GM12878 (cell line): Measurements from ENCODE around the gene SLC25A43. TPM values are rescaled to one million over a fixed set of nuclear protein-coding genes. Genes with fewer than 3 reads are reported as not detected.

ENCODE experiments used
- ATAC-seq: fragments of 200-7000 bp; cut with Tn5 transposase; 3 replicates; pipeline ENCODE4 v1.9.1; 2020; ENCODE audit warnings: mild to moderate bottlenecking, moderate library complexity
- BruUV-seq: library from RNA; stranded (reverse); fragments of 400-500 nt; replicated peaks from 2 replicates; lab custom pipeline; 2021; lab: Mats Ljungman, UMichigan
- CTCF ChIA-PET: fragments of 300-600 bp; sonication (Branson Sonifier 250); formaldehyde crosslinking; extraction: SDS; loops from one replicate; lab custom pipeline; 2021; ENCODE audit warnings: inconsistent platforms; lab: Yijun Ruan, JAX
- POLR2A ChIA-PET: fragments of 350-600 bp; formaldehyde crosslinking; extraction: SDS; loops from one replicate; lab custom pipeline; 2021; ENCODE audit warnings: inconsistent platforms; lab: Charles Lee
- RAD21 ChIA-PET: fragments of 300-600 bp; sonication (Branson Sonifier 250); formaldehyde crosslinking; loops from one replicate; lab custom pipeline; 2023; ENCODE audit warnings: antibody characterized with exemption; ENCODE audit not compliant: unreplicated experiment; lab: Charles Lee
- SMC1A ChIA-PET: fragments of 300-600 bp; sonication (Branson Sonifier 250); formaldehyde crosslinking; loops from one replicate; lab custom pipeline; 2023; ENCODE audit not compliant: unreplicated experiment, uncharacterized antibody; lab: Charles Lee
- DNase-seq: peaks from one replicate; pipeline ENCODE4 v3.0.0-alpha.2; 2011; ENCODE audit warnings: low read depth, low spot score
- FAIRE-seq: peaks from 3 replicates; lab custom pipeline; 2011; peaks lifted over from hg19 to GRCh38; lab: Jason Lieb, UNC
- H2AFZ ChIP-seq: 2 replicates; pipeline ENCODE4 v1.6.0; 2011; ENCODE audit warnings: low read depth, low read length, control low read depth; ENCODE audit not compliant: control insufficient read depth
- H3K27ac ChIP-seq: 2 replicates; pipeline ENCODE4 v1.5.1; 2011; ENCODE audit warnings: control low read depth; ENCODE audit not compliant: control insufficient read depth, insufficient read depth
- H3K27me3 ChIP-seq, 2 experiments: replicated peaks in 1 of 2; 2 replicates each; pipeline versions ENCODE4 v1.6.0 to v1.6.1; 2011; ENCODE audit warnings: low read length in 1 of 2; ENCODE audit not compliant: control insufficient read depth in 2 of 2, insufficient read depth in 2 of 2
- H3K36me3 ChIP-seq, 2 experiments: 2 replicates each; pipeline ENCODE4 v1.5.1; 2011; ENCODE audit warnings: low read length in 1 of 2; ENCODE audit not compliant: control insufficient read depth in 2 of 2, insufficient read depth in 2 of 2
- H3K4me1 ChIP-seq: 2 replicates; pipeline ENCODE4 v1.6.1; 2011; ENCODE audit warnings: mild to moderate bottlenecking, low read length, moderate library complexity, mixed read lengths; ENCODE audit not compliant: control insufficient read depth, insufficient read depth
- H3K4me2 ChIP-seq: 2 replicates; pipeline ENCODE4 v1.6.0; 2011; ENCODE audit warnings: control low read depth; ENCODE audit not compliant: control insufficient read depth, insufficient read depth
- H3K4me3 ChIP-seq: fragments of 200-600 bp; sonication (generic); 2 replicates; pipeline ENCODE4 v1.5.1; 2016
- H3K79me2 ChIP-seq: 2 replicates; pipeline ENCODE4 v1.6.0; 2011; ENCODE audit warnings: low read length; ENCODE audit not compliant: control insufficient read depth, insufficient read depth
- H3K9ac ChIP-seq: 2 replicates; pipeline ENCODE4 v1.8.0; 2011; ENCODE audit warnings: low read length, control low read depth, mixed read lengths; ENCODE audit not compliant: control insufficient read depth, insufficient read depth
- H3K9me3 ChIP-seq: replicated peaks from 3 replicates; pipeline ENCODE4 v1.5.1; 2011; ENCODE audit warnings: mild to moderate bottlenecking, low read length; ENCODE audit not compliant: control insufficient read depth, insufficient read depth
- H4K20me1 ChIP-seq: 2 replicates; pipeline ENCODE4 v1.6.0; 2011; ENCODE audit not compliant: control insufficient read depth, insufficient read depth
- CREB1 ChIP-seq: IDR thresholded peaks from 2 replicates; pipeline ENCODE4 v1.6.1; 2012; ENCODE audit warnings: low read depth, mild to moderate bottlenecking, inconsistent platforms
- MAX ChIP-seq: IDR thresholded peaks from 2 replicates; pipeline ENCODE4 v1.6.1; 2012; ENCODE audit warnings: low read depth, low read length, improper control_type of control experiment
- NBN ChIP-seq: fragments of 450-650 bp; IDR thresholded peaks from 2 replicates; pipeline ENCODE4 v1.6.1; 2016
- POLR2A ChIP-seq: IDR thresholded peaks from 2 replicates; pipeline ENCODE4 v1.6.1; 2011; ENCODE audit warnings: low read depth, mild to moderate bottlenecking, low read length
- POU2F2 ChIP-seq: IDR thresholded peaks from 3 replicates; pipeline ENCODE4 v1.6.1; 2011; ENCODE audit warnings: low read depth, mild to moderate bottlenecking, low read length, borderline replicate concordance
- RAD51 ChIP-seq: fragments of 450-650 bp; IDR thresholded peaks from 2 replicates; pipeline ENCODE4 v1.6.1; 2016; ENCODE audit warnings: moderate library complexity, mild to moderate bottlenecking, inconsistent platforms
- TAF1 ChIP-seq: IDR thresholded peaks from 2 replicates; pipeline ENCODE4 v1.6.1; 2011; ENCODE audit warnings: mild to moderate bottlenecking, low read depth, low read length, borderline replicate concordance
- TCF3 ChIP-seq: IDR thresholded peaks from 2 replicates; pipeline ENCODE4 v1.6.1; 2012; ENCODE audit warnings: low read depth, mild to moderate bottlenecking, low read length, borderline replicate concordance; ENCODE audit not compliant: insufficient read depth
- ZBTB40 ChIP-seq: fragments of 450-650 bp; IDR thresholded peaks from 2 replicates; pipeline ENCODE4 v1.6.1; 2016; ENCODE audit warnings: mild to moderate bottlenecking, moderate library complexity, borderline replicate concordance
- ZNF687 ChIP-seq: fragments of 450-650 bp; IDR thresholded peaks from 2 replicates; pipeline ENCODE4 v1.6.1; 2017; ENCODE audit warnings: mild to moderate bottlenecking, moderate library complexity
- WGBS: methylation state at CpG from one replicate; pipeline ENCODE4 v1.1.6; 2016; ENCODE audit warnings: low lambda C conversion rate; ENCODE audit not compliant: insufficient replicate concordance, insufficient coverage; ENCODE audit errors: missing lambda C conversion rate; 5-methylcytosine and 5-hydroxymethylcytosine counted together
- in situ Hi-C: fragments of 300-500 bp; cut with MboI; formaldehyde crosslinking; loops from 9 replicates; pipeline ENCODE4 v1.14.3; 2018; ENCODE audit warnings: mixed read lengths
- intact Hi-C: fragments of 100-400 bp; cut with micrococcal nuclease; formaldehyde crosslinking; loops from one replicate; pipeline ENCODE4 v1.14.2; 2022; ENCODE audit not compliant: unreplicated experiment
- polyA plus RNA-seq, 11 experiments: library from polyadenylated mRNA; depleted of rRNA in 4 of 11; unstranded in 6 of 11; stranded (reverse) in 5 of 11; fragments of >200 nt; fragmentation: Nextera tagmentation in 4 of 11; fragmentation: Illumina TruSeq in 1 of 11; extraction: Ambion mirVana in 4 of 11; extraction: Trizol in 1 of 11; gene quantifications; 1 replicate in 1 of 11; 2 replicates in 10 of 11; pipeline versions ENCODE4 v1.2.1 to v1.2.3, GENCODE V29; 2011 to 2016; ENCODE audit warnings: inconsistent platforms in 2 of 11, missing spikeins in 2 of 11, low read depth in 1 of 11
- total RNA-seq, 4 experiments: library from RNA; depleted of rRNA in 3 of 4; stranded (reverse); fragments of >200 nt in 3 of 4; fragmentation: Illumina TruSeq in 1 of 4; extraction: Trizol in 1 of 4; gene quantifications; 2 replicates each; pipeline versions ENCODE4 v1.2.1 to v1.2.3, GENCODE V29; 2013 to 2021

Gene SLC25A43
- total and polyA plus RNA-seq, 10 of the 15 experiments (the other 5 are each of a cell fraction or from before 2014, with no cell fraction given) = 2.5 to 13.5 (median 6.8) TPM

GRCh38 chrX:119467842-119468550 lies 68.9 kb downstream of the SLC25A43 start, which contains the start of gene SLC25A5:
Gene SLC25A5, plus strand, starts transcription at chrX:119468444. Its CDS starts 72 bp downstream, at chrX:119468516.
- Histone ChIP-seq H3K4me2 (peak within 1 kb of the TSS; percentile 87), H3K27me3 (no peaks in the 10 kb centered on the region), H3K79me2 (peaks cover 15% of the 10 kb centered on the region), H3K36me3 (peaks cover 0 to 6% of the 10 kb centered on the region in 2 experiments; a peak in 1 of 4 replicates), H4K20me1 (no peaks in the 10 kb centered on the region; the same call in 1 of the 2 replicates), H3K9ac (peak within 1 kb of the TSS; percentile 93), H2AFZ (peak within 1 kb of the TSS; percentile 87), H3K4me3 (peak within 1 kb of the TSS; percentile 81), H3K9me3 (no peaks in the 10 kb centered on the region; the same call in 2 of the 3 replicates), H3K4me1 (no peaks in the 10 kb centered on the region; the same call in 1 of the 2 replicates), H3K27ac (peak within 1 kb of the TSS; percentile 82)
- intact Hi-C loops = no loop called here
- ChIA-PET SMC1A (no interaction called here), POLR2A (interaction anchor here (0.5 to 4.5 kb wide), 6 partner anchors 10 to 220 kb away, joined by 3 to 21 read pairs (median 3); no protein-coding TSS in a partner anchor), CTCF (interaction anchor here (0.8 kb wide), 3 partner anchors 15 to 68 kb away, joined by 3 to 5 read pairs (median 3); no protein-coding TSS in a partner anchor), RAD21 (interaction anchor here (0.7 to 1.9 kb wide), 5 partner anchors 15 to 138 kb away, joined by 3 to 15 read pairs (median 4); no protein-coding TSS in a partner anchor)
- in situ Hi-C loops = no loop called here
- DNase-seq (peak; percentile 49), ATAC-seq (peak; percentile 95), FAIRE-seq (no peak)
- TSS peak; percentile 71 for BruUV-seq
- 33% methylated on average over 46 of the region's 46 CpGs for WGBS
- TF ChIP-seq NBN (no peak), POLR2A (peak; percentile 94), CREB1 (0 out of 2 replicates have a peak, but pooled peaks have one; percentile 36), TCF3 (0 out of 2 replicates have a peak, but pooled peaks have one; percentile 25), POU2F2 (peak; percentile 78; the same call in 2 of the 3 replicates), ZBTB40 (peak; percentile 60), TAF1 (peak; percentile 62), MAX (0 out of 2 replicates have a peak, but pooled peaks have one; percentile 13), RAD51 (peak; percentile 37; the same call in 1 of the 2 replicates), ZNF687 (0 out of 2 replicates have a peak, but pooled peaks have one; percentile 16)
